GM19395 (cell line): ENCODE measurements around the gene ABCC8.

ENCODE experiments used
- ATAC-seq: cut with Tn5 transposase; IDR thresholded peaks from one replicate; pipeline ENCODE4 v1.9.1; 2021; ENCODE audit warnings: mild to moderate bottlenecking, moderate library complexity; ENCODE audit not compliant: unreplicated experiment

The ABCC8 gene

DNA sequence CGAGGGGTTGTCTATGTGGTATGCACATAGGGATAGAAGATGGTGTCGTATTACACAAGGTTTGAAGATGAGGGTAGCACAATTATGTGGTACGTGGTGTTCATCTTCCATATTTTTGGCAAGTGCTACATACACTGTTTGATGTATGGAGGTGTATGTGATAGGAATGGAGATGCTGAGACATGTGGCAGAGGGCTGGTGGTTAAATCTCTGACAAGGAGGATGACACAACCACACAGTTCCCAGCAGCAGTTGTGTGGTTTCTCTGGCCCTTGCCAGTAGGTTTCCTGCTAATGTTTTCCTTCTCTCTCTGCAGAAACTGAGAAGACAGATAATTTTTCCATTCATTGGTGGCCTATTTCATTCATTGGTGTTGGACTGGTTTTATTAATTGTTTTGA is 108.1 kb downstream of the ABCC8 start:
- ATAC-seq: no peak

DNA sequence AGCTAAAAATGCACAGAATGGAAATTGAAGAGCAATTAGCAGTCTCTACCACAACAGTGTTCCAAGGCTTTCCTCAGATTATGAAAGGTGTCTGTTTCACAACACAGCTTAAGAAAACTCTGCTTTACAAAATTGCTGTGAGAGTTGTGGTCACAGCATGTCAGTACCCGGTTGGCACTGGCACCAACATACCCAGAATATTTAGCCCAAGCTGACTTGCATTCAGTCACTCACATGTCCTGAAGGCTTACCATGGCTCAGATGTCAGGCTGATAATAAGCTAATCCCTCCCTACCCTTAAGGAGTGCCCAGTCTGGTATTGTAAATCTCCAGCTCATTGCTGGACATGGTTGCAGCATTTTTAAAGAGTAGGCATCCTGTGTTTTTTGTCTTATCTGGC is 110.2 kb downstream of the ABCC8 start:
- no peak for ATAC-seq

GRCh38 chr11:17354601-17354991 is 122.0 kb downstream of the ABCC8 start:
- ATAC-seq: peak; percentile 35

DNA sequence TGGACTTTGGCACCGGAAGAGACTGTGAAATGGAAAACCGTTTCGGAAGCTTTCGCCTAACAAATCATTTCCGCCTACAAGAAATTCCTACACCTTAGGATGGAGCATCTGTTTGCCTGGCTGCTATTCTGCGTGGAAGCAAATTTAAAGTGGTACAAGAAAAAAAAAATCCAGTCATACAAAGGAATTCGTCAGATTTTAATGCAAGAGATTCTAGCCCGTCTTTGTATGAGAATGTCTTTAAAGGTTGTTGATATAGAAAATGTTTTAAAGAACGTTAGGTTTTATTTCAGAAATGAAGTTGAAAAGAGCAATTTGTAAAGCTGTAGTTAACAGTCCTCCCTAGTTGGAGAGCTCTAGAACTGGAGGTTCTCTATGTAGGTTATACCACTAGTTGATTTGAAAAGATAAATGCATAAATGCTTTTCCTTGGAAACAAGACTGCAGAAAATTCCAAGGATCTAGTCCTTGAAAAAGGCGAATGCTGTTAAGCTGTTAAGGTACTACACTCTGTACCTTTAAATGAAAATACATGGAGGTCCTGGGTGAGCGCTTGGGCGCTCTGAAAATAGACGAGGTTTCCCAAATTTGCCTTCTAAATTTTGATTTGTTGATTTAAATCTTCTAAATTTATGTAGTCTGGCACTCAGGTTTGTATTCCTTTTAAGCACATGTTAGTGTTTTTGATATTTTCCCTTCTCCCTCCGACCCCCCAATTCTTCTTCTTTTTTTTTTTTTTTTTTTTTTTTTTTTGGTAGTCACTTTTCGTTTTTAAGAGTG is 122.6 kb downstream of the ABCC8 start:
- ATAC-seq: no peak

DNA sequence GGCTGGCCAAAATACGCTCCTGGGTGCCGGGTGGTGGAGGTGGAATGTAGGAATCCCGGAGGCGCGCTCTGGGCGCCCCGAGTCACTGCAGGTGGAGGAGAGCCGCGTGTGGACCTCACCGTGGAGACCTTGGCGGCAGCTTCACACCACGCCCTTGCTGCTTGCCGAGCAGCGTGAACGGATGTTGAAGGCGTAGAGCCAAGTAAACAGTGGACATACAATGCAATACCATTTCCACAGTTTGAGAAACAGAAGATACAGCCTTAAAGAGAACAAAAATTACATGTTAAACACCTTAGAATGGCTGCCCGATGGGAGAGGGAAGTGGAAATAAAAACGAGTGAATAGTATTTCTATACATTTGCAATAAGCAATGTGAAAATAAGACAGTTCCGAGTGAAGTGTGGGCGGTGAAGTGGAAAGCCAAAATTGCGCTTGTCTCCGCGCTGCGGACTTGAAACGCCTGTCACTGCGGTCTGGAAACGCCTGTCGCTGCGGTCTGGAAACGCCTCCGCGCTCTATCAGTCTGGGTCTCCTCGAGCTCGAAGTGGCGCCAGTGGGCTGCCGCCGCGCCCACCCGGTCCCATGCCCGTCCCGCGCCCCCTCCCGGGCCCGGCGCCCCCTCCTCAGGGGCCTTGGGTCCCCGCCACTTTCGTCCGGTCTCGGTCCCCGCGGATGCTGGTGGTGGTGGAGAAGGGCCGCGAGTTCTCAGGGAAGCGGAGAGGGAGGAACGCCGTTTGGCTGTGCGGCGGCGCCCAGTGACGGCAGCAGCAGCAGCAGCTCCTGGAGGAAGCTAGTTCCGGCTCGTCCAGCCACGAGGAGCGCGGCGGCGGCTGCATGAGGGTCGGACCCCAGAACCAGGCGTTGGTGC is 123.5 kb downstream of the ABCC8 start:
- peak; percentile 48 for ATAC-seq

DNA sequence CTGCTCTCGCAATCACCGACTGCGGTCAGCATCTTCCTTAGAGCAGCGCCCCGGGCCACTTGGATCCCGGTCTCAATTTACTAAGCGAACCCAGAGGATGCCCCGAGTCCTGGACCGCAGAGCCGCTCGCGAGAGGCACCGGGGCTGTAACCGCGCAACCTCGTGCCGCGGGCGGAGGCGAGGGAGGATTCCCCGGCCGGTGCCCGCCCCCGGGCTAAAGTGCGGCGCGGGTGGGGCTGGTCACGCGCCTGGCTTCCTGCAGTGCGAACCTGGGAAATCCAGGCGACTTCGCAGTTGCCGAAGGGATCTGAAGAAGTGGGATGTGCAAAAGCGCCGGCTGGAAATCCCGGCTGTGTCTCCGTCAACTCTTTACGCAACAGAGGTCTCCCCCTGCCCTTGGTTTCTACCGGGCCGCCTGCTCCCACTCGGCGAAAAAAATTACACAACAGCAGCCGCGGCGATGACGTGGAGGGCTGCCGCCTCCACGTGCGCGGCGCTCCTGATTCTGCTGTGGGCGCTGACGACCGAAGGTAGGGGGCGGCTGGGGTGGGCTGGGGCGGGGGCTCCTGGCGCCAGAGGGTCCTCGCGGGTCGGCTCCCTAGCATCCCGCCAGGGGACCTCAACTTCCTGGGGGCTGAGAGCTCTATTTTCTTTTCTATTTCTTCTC is 125.0 kb downstream of the ABCC8 start, which contains the start of gene NCR3LG1:
TSS of gene NCR3LG1 (plus strand) at position 291 of the 667 bp plus-strand sequence. CDS start at position 461, 170 bp downstream.
- peak; percentile 37 for ATAC-seq

DNA sequence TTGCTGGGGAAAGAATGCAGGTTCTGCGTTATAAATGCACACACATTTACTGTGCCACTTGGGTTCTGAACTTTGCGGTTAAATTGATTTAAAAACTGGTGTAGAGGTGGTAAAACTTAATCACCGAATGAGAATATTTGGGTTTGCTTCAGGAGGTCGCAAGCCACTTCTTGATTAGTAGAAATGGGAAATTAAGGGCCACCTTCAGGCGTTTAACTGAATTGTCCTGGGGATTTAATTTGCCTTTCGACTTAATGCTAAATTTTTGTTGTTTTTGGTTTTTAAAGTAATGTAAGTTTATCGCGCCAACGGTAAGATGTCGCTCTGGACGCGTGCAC is 125.5 kb downstream of the ABCC8 start:
- ATAC-seq: no peak

- no peak for ATAC-seq
Observed at GRCh38 chr11:17350455-17351171, 126.0 kb downstream of the ABCC8 start.

DNA sequence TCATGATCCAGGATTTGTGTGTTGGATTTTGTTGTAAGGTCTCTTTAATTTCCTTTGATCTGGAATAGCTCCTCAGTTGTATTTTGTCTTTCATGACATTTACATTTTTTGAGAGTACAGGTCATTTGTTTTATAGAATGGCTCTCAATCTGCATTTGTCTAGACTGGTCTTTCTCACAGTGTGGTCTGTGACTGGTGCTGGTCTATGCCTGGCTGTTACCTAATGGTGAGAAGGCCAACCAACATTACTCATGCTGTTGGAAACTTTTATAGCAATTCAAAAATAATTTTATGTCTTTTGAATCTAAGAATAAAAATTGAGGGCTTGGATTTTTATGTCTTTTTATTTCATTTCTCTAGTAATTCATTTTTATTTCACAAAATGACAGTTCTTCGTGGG is 129.0 kb downstream of the ABCC8 start:
- no peak for ATAC-seq

DNA sequence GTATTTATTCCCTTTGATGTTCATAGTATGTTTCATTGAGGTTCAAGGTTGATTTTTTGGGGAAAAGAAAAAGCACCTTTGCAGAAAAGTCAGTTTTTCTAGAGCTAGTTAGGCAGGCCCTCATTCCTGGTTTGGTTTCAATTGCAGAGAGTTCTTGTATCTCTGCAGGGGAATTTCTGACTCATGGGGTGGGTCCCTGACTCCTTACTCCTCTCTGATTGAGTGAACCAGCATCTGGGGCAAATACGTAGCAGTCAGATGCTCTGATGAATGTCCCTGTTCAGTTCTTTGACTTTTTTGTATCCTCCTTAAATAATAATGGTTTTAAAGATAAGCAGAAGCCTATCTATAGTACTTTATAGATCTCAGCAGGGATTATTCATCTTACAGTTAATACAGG is 132.7 kb downstream of the ABCC8 start:
- no peak for ATAC-seq

GRCh38 chr11:17343257-17343656 is 133.4 kb downstream of the ABCC8 start:
- ATAC-seq: no peak
